H1 (cell line): ENCODE measurements around the gene RAP1A.

Source experiments
- CTCF ChIP-seq, 3 experiments: IDR thresholded peaks; 1 replicate in 2 of 3; 2 replicates in 1 of 3; pipeline versions ENCODE4 v1.5.1 to v1.6.1; 2011; ENCODE audit warnings: low read length in 3 of 3, mild to moderate bottlenecking in 3 of 3, inconsistent platforms in 2 of 3, low read depth in 1 of 3, moderate library complexity in 1 of 3; ENCODE audit not compliant: insufficient read depth in 1 of 3; ENCODE audit errors: control extremely low read depth in 1 of 3
- EGR1 ChIP-seq: IDR thresholded peaks from 2 replicates; pipeline ENCODE4 v1.6.1; 2011; ENCODE audit warnings: low read depth, low read length, borderline replicate concordance
- JUND ChIP-seq: IDR thresholded peaks from 2 replicates; pipeline ENCODE4 v1.6.1; 2011; ENCODE audit warnings: mild to moderate bottlenecking, improper control_type of control experiment, low read length
- POLR2AphosphoS5 ChIP-seq: IDR thresholded peaks from 2 replicates; pipeline ENCODE4 v1.6.1; 2011; ENCODE audit warnings: low read depth, low read length
- RBBP5 ChIP-seq: IDR thresholded peaks from 2 replicates; pipeline ENCODE4 v1.7.1; 2012; ENCODE audit warnings: low read depth, mild to moderate bottlenecking, inconsistent platforms, low read length, moderate library complexity, borderline replicate concordance
- SP2 ChIP-seq: IDR thresholded peaks from 2 replicates; pipeline ENCODE4 v1.6.1; 2012; ENCODE audit warnings: mild to moderate bottlenecking, low read length, inconsistent platforms

- TF ChIP-seq SP2 (no peak), RBBP5 (no peak), CTCF (IDR thresholded peaks at IDR 0.05; ENCODE audit: control extremely low read depth in 1 of 3, insufficient read depth in 1 of 3, low read depth in 1 of 3, low read length in 3 of 3) (no peak), POLR2AphosphoS5 (no peak), EGR1 (no peak), JUND (no peak)
Observed at GRCh38 chr1:111725192-111725591, 105.6 kb downstream of the RAP1A start.
